Esophagus (tissue), 2 donors: Measurements from ENCODE around the gene RGMB. TPM values are rescaled to one million over a fixed set of nuclear protein-coding genes. Genes with fewer than 3 reads are reported as not detected.
A peak's percentile ranks its signal among the peaks of the same experiment; 100 is the strongest.
"Not testable (repeated sequence)": the region's sequence is repeated elsewhere in the genome, so short reads cannot be mapped to it uniquely, and the experiment has no call there.

Experiments used
- H3K27ac ChIP-seq, 2 donors: one replicate each; pipeline ENCODE4 v1.5.1; 2013; ENCODE audit warnings: low read depth in 2 of 2, mild to moderate bottlenecking in 2 of 2, inconsistent platforms in 1 of 2, low read length in 1 of 2, moderate library complexity in 1 of 2
- H3K27me3 ChIP-seq, 2 donors: one replicate each; pipeline ENCODE4 v1.6.1; 2013; ENCODE audit warnings: low read length in 2 of 2, control low read depth in 1 of 2, mild to moderate bottlenecking in 1 of 2; ENCODE audit not compliant: insufficient read depth in 2 of 2, control insufficient read depth in 1 of 2
- H3K36me3 ChIP-seq, 2 donors: one replicate each; pipeline ENCODE4 v1.6.1; 2013; ENCODE audit warnings: low read length in 1 of 2; ENCODE audit not compliant: control insufficient read depth in 2 of 2, insufficient read depth in 2 of 2
- H3K4me1 ChIP-seq, 2 donors: one replicate each; pipeline ENCODE4 v1.6.1; 2013; ENCODE audit warnings: low read length in 1 of 2; ENCODE audit not compliant: control insufficient read depth in 2 of 2, insufficient read depth in 2 of 2
- H3K4me3 ChIP-seq, 2 donors: one replicate each; pipeline ENCODE4 v1.5.1; 2013; ENCODE audit warnings: low read length in 2 of 2, mild to moderate bottlenecking in 2 of 2, low read depth in 1 of 2, moderate library complexity in 1 of 2
- H3K9me3 ChIP-seq, 2 donors: one replicate each; pipeline ENCODE4 v1.6.1; 2013; ENCODE audit warnings: mild to moderate bottlenecking in 2 of 2, low read depth in 1 of 2, low read length in 1 of 2, moderate library complexity in 1 of 2; ENCODE audit not compliant: control insufficient read depth in 2 of 2, insufficient read depth in 1 of 2
- WGBS, 2 donors: extraction: QIAGEN DNeasy Blood & Tissue Kit; methylation state at CpG; one replicate each; pipeline ENCODE4 v1.1.7; 2013; 5-methylcytosine and 5-hydroxymethylcytosine counted together
- polyA plus RNA-seq, 2 donors: library from polyadenylated mRNA; stranded (reverse); fragments of 200-250 nt; gene quantifications; one replicate each; pipeline ENCODE4 v1.2.3, GENCODE V29; 2013
- donor health status: healthy with polysubstance abuse.
- donor health status: Bipolar disorder and iron deficiency.

The RGMB gene
- 1 to 10 TPM; 2.6 to 7.9 TPM for polyA plus RNA-seq

- Histone ChIP-seq H3K4me1 (peaks cover 0 to 5% of the 10 kb centered on the region in 2 donors), H3K27ac (peak within 1 kb of the TSS; percentile 97 to 98), H3K27me3 (no peaks in the 10 kb centered on the region), H3K9me3 (peaks cover 0 to 3% of the 10 kb centered on the region in 2 donors), H3K36me3 (no peaks in the 10 kb centered on the region), H3K4me3 (peak within 1 kb of the TSS; percentile 62 to 95)
- 0 to 1% methylated on average over 68 to 84 of the region's 84 CpGs for WGBS, 2 donors
Observed at GRCh38 chr5:98773464-98774191, at the start of gene RGMB. Gene RGMB, plus strand, starts transcription at chr5:98773663. Its CDS starts 408 bp downstream, at chr5:98774071.

- H3K4me1 ChIP-seq: no peaks in the 10 kb centered on the region
- WGBS, 2 donors: 65 to 67% methylated on average over 2 of the region's 2 CpGs
- H3K36me3 ChIP-seq: no peaks in the 10 kb centered on the region
- no peaks in the 10 kb centered on the region for H3K9me3 ChIP-seq
- H3K27me3 ChIP-seq: no peaks in the 10 kb centered on the region
- H3K4me3 ChIP-seq: no peak overlapping the region
- H3K27ac ChIP-seq: no peak overlapping the region
Observed at GRCh38 chr5:98726258-98726657, 47.2 kb upstream of the RGMB start.

- Histone ChIP-seq H3K4me3 (no peak overlapping the region), H3K4me1 (no peaks in the 10 kb centered on the region), H3K9me3 (no peaks in the 10 kb centered on the region), H3K36me3 (no peaks in the 10 kb centered on the region), H3K27me3 (no peaks in the 10 kb centered on the region), H3K27ac (no peak overlapping the region)
- WGBS, 2 donors: 86 to 89% methylated on average over 5 of the region's 5 CpGs
Observed at GRCh38 chr5:98727686-98728085, 45.8 kb upstream of the RGMB start.

DNA sequence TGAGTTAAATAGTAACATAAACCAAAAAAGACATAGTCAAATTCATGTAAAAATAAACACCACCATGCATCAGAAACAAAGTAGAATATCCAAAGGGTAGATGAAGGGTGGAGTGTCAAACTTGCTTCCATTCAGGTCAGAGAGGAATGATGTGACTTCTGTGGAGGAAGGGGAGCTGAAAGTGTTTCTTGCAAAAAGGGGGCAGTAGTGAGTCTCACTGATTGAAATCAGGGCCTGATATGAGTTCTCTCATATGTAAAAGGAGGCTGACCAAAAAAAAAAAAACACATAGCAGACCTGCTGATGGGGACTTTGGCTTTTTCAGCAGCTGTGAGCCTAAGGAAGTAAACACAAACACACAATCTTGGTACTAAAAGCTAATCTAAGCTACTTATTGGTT, 38.8 kb upstream of the RGMB start:
- Histone ChIP-seq H3K4me1 (no peaks in the 10 kb centered on the region), H3K36me3 (no peaks in the 10 kb centered on the region), H3K9me3 (no peaks in the 10 kb centered on the region), H3K27me3 (no peaks in the 10 kb centered on the region), H3K4me3 (no peak overlapping the region), H3K27ac (no peak overlapping the region)

- H3K27ac ChIP-seq: no peak overlapping the region
- no peaks in the 10 kb centered on the region for H3K27me3 ChIP-seq
- H3K4me3 ChIP-seq: no peak overlapping the region
- H3K9me3 ChIP-seq: no peaks in the 10 kb centered on the region
- 57 to 80% methylated on average over 1 of the region's 1 CpG for WGBS, 2 donors
- no peaks in the 10 kb centered on the region for H3K36me3 ChIP-seq
- H3K4me1 ChIP-seq: no peaks in the 10 kb centered on the region
Observed at GRCh38 chr5:98735806-98736507, 37.5 kb upstream of the RGMB start.

DNA sequence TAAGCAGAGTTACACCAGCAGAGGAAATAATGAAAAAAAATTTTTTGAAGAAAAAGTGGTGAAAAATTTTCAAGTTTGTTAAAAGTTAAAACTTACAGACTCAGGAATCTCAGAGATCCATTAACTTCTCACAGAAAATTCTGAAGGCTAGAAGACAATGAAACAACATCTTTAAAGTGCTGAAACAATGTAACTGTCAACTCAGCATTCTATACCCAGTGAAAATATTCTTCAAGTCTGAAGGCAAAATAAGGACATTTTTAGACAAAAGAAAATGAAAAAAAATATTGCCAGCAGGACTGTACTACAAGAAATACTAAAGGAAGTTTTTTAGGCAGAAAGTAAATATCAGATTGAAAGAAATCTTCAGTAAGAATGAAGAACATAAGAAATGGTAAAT, 36.7 kb upstream of the RGMB start:
- Histone ChIP-seq H3K4me1 (no peaks in the 10 kb centered on the region), H3K9me3 (no peaks in the 10 kb centered on the region), H3K27ac (no peak overlapping the region), H3K36me3 (no peaks in the 10 kb centered on the region), H3K27me3 (no peaks in the 10 kb centered on the region), H3K4me3 (no peak overlapping the region)

GRCh38 chr5:98737441-98737840, 36.0 kb upstream of the RGMB start:
- H3K36me3 ChIP-seq, H3K4me3 ChIP-seq, H3K27ac ChIP-seq, H3K9me3 ChIP-seq, H3K27me3 ChIP-seq, H3K4me1 ChIP-seq: not testable (repeated sequence)
- WGBS, 2 donors: 87 to 88% methylated on average over 9 of the region's 9 CpGs

DNA sequence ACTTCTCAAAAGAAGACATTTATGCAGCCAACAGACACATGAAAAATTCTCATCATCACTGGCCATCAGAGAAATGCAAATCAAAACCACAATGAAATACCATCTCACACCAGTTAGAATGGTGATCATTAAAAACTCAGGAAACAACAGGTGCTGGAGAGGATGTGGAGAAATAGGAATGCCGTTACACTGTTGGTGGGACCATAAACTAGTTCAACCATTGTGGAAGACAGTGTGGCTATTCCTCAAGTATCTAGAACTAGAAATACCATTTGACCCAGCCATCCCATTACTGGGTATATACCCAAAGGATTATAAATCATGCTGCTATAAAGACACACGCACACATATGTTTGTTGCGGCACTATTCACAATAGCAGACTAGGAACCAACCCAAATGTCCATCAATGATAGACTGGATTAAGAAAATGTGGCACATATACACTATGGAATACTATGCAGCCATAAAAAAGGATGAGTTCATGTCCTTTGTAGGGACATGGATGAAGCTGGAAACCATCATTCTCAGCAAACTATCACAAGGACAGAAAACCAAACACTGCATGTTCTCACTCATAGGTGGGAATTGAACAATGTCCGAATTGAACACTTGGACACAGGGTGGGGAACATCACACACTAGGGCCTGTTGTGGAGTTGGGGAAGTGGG, 34.8 kb upstream of the RGMB start:
- not testable (repeated sequence) for H3K27ac ChIP-seq, H3K9me3 ChIP-seq, H3K27me3 ChIP-seq, H3K36me3 ChIP-seq, H3K4me3 ChIP-seq, H3K4me1 ChIP-seq
- WGBS, 2 donors: 94 to 97% methylated on average over 4 of the region's 4 CpGs

DNA sequence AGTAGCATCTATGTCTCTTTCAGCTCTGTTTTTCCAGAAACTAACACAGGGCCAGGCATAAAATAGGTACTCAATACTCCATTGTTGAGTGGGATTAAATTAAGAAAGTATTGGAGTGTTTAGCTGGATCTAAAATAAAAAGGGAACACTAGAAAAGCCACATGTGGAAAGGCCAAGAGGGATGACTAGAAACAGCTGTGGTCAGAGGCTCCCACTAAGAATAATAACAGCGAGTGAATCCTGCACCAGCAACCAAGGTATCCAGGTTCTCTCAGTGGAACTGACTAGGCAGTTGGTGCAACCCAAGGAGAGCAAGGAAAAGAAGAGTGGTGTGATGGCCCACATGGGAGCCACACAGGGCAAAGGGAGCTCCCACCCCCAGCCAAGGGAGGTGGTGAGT, 31.5 kb upstream of the RGMB start:
- Histone ChIP-seq H3K9me3 (no peaks in the 10 kb centered on the region), H3K27ac (no peak overlapping the region), H3K27me3 (no peaks in the 10 kb centered on the region), H3K4me1 (peaks cover 0 to 2% of the 10 kb centered on the region in 2 donors), H3K4me3 (no peak overlapping the region), H3K36me3 (no peaks in the 10 kb centered on the region)
- 85 to 95% methylated on average over 1 of the region's 1 CpG for WGBS, 2 donors
